CD4-positive, alpha-beta T cell treated with Interleukin-17A for 1 hour (primary cell): ENCODE measurements around the gene RANBP10.

Experiments
- DNase-seq: peaks from one replicate; pipeline ENCODE4 v3.0.0-alpha.2; 2020

Gene RANBP10

GRCh38 chr16:67825119-67825518, 18.8 kb upstream of the RANBP10 start:
- no peak for DNase-seq

- no peak for DNase-seq
Measured at GRCh38 chr16:67822511-67822910, 16.2 kb upstream of the RANBP10 start.

GRCh38 chr16:67820608-67821259, 14.4 kb upstream of the RANBP10 start:
- no peak for DNase-seq

- DNase-seq = no peak
Measured at GRCh38 chr16:67814567-67814966, 8.2 kb upstream of the RANBP10 start.

GRCh38 chr16:67811899-67812298, 5.5 kb upstream of the RANBP10 start:
- no peak for DNase-seq

GRCh38 chr16:67807148-67807682, 855 bp upstream of the RANBP10 start:
- no peak for DNase-seq

- DNase-seq = no peak
Measured at GRCh38 chr16:67805718-67806427, 487 bp downstream of the RANBP10 start.

- no peak for DNase-seq
Measured at GRCh38 chr16:67804853-67805542, 1.4 kb downstream of the RANBP10 start.

- DNase-seq = no peak
Measured at GRCh38 chr16:67803894-67804293, 2.5 kb downstream of the RANBP10 start.

DNA sequence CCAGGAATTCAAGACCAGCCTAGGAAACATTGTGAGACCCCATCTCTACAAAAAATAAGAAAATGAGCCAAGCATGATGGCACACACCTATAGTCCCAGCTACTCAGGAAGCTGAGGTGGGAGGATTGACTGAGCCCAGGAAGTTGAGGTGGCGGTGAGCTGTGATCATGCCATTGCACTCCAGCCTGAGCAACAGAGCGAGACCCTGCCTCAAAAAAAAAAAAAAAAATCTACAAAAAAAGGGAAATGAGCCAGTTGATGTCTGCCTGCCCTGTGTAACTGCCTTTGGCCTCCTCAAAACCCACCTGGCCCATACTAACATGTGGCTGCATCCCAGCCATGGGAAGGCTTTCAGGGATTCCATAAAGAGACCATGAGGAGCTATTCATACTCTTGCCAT, 4.5 kb downstream of the RANBP10 start:
- peak; percentile 53 for DNase-seq

GRCh38 chr16:67801241-67801640, 5.1 kb downstream of the RANBP10 start:
- no peak for DNase-seq

DNA sequence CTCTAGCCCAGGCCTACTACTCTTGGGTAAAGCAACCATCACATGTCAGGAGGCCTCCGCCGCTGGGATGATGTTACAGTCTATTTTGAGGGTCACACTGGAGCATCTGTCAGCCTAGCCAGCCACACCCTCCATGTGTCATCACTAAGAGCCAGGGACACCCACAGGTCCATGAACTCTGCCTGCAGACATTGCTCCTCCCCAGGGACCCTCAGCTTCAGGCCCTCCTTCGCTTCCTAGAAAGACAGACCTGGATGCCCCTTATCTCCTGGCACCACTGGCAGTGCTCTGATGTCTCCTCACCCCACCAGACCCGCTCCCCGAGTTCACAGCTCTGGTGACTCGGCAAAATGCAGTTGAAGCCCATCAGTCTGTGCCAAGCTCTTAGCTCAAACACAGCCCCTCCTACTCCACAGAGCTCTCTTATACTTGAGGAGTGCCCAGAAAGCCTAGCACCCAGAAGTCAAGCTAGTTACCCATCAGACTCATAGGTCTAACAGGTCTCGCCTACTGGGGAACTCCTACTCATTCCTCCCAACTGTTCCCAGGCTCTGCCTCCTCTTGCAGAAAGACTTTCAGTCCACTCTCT, 5.9 kb downstream of the RANBP10 start:
- no peak for DNase-seq

- no peak for DNase-seq
Measured at GRCh38 chr16:67796099-67796718, 10.2 kb downstream of the RANBP10 start.

DNA sequence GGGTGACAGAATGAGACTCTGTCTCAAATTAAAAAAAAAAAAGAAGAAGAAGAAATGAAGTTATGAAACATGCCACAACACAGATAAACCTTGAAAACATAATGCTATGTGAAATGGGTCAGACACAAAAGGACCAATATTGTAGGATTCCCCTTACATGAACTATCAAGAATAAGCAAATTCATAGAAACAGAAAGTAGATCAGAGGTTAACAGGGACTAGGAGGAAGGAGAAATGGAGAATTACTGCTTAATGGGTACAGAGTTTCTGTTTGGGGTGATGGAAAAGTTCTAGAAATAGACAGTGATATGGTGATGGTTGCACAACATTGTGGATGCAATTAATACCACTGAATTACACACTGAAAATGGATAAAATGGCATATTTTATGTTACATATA, 16.3 kb downstream of the RANBP10 start:
- no peak for DNase-seq

DNA sequence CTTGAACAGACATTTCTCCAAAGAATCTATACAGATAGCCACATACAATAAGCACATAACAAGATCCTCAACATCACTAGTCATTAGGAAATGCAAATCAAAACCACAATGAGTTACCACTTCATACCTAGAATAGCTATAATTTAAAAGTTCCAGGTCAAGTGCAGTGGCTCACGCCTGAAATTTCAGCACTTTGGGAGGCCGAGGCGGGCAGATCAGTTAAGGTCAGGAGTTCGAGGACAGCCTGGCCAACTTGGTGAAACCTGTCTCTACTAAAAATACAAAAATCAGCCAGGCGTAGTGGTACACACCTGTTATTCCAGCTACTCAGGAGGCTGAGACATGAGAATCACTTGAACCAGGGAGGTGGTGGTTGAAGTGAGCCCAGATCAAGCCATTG, 19.9 kb downstream of the RANBP10 start:
- no peak for DNase-seq

GRCh38 chr16:67783353-67783725, 23.0 kb downstream of the RANBP10 start:
- no peak for DNase-seq

DNA sequence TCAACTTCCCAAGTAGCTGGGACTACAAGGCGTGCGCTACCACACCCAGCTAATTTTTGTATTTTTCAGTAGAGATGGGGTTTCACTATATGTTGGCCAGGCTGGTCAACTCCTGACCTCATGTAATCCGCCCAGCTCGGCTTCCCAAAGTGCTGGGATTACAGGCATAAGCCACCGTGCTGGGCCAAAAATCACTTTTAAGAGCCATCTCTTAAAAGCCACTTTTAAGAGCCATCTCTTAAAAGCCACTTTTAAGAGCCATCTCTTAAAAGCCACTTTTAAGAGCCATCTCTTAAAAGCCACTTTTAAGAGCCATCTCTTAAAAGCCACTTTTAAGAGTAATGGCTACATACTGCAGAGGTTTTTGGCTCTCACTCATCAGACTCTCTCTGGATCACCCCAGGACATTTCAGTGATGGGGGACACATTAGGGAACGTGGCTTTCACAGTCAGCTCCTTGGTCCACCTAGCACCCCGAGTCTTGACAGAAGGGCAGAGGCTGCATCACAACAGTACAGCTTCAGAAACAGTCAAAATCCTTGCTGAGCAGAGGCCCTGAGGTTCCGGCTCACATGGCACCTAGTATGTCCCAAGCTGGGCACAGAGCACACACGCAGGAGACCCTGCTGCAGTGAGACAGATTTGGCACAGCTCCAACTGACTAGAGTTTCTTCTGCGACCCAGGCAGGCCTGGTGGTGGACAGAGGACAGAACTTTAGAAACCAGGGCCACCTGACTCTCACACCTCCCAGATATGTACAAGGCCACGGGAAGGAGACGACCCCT, 23.6 kb downstream of the RANBP10 start:
- no peak for DNase-seq

GRCh38 chr16:67781565-67781921, 24.8 kb downstream of the RANBP10 start:
- no peak for DNase-seq

GRCh38 chr16:67780847-67781564, 25.4 kb downstream of the RANBP10 start:
- no peak for DNase-seq

DNA sequence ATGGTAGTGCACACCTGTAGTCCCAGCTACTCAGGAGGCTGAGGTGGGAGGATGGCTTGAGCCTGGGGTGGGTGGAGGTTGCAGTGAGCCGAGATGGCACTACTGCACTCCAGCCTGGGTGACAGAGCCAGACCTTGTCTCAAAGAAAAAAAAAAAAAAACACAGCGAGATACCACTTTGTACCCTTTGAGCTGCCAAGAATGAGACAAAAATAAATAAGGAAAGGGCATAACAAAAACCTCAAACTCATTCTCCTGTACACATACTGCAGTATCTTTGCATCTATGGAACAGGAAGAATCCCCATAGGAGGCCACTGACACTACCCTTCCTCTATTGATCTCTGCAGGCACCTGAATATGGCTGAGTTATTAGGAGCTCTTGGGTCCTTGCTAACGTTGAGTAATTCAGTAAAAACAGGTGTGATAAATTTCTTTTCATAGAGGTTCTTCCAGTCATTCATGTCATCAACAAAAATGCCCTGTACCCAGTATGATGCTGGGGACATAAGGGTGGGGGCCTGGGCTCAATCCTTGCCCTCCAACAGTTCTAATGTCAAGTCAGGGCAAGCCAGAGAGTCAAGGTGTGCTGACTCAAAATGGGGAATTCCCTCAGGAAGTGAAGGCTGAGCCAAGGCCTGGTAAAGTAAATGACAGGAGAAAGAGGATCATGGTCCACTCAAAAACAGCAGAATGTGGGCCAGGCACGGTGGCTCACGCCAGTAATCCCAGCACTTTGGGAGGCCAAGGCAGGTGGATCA, 26.9 kb downstream of the RANBP10 start:
- DNase-seq = no peak

DNA sequence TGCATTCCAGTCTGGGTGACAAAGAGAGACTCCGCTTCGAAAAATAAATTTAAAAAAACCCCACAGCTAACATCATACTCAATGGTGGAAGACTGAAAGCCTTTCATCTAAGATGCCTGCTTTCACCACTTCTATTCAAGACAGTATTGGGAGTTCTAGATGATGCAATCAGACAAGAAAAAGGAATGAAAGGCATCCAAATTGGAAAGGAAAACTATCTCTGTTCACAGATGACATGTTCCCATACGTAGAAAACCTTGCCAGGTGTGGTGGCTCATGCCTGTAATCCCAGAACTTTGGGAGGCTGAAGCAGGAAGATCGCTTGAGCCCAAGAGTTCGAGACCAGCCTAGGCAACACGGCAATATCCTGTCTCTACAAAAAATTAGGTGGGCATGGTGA, 31.1 kb downstream of the RANBP10 start:
- DNase-seq = no peak
